Upper lobe of left lung (tissue), 4 donors: ENCODE measurements around the gene SZT2.

Source experiments
- EP300 ChIP-seq, 4 donors: sonication (generic); formaldehyde crosslinking; IDR thresholded peaks; one replicate each; pipeline ENCODE4 v1.5.1; 2017; ENCODE audit warnings: antibody characterized with exemption in 4 of 4, control low read depth in 2 of 4
- POLR2A ChIP-seq, 4 donors: fragments of 450-650 bp; IDR thresholded peaks; one replicate each; pipeline ENCODE4 v1.5.1; 2016 to 2017; ENCODE audit warnings: antibody characterized with exemption in 4 of 4, mild to moderate bottlenecking in 2 of 4
- POLR2AphosphoS5 ChIP-seq, 2 donors: sonication (generic); formaldehyde crosslinking; IDR thresholded peaks; one replicate each; pipeline ENCODE4 v1.5.1; 2017; ENCODE audit warnings: antibody characterized with exemption in 2 of 2
- TF ChIP-seq, protein P1 (sequence below), 6 experiments: fragments of 450-650 bp in 4 of 6; fragments of 200-600 bp in 2 of 6; sonication (generic) in 2 of 6; IDR thresholded peaks; one replicate each; pipeline ENCODE4 v1.5.1; 2016 to 2019; ENCODE audit warnings: antibody characterized with exemption in 6 of 6

DNA sequence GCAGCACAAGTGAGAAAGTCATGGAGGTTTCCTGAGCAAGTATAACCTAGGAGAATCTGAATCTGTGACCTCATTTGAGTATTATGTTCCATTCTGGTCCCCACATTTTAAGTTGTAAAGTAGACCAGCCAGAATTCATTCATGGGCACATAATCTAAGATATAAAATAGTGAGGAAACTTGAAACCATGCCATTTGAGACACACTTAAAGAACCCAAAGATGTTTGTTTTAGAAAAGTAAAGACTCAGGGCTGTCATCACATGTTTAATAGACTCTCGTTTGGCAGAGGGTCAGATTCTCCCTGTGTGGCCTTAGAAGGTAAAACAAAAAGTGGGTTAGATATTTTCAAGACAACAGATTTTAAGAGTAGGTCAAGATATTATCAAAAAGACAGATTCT is 6.4 kb downstream of the SZT2 start:
- TF ChIP-seq, protein P1, sequence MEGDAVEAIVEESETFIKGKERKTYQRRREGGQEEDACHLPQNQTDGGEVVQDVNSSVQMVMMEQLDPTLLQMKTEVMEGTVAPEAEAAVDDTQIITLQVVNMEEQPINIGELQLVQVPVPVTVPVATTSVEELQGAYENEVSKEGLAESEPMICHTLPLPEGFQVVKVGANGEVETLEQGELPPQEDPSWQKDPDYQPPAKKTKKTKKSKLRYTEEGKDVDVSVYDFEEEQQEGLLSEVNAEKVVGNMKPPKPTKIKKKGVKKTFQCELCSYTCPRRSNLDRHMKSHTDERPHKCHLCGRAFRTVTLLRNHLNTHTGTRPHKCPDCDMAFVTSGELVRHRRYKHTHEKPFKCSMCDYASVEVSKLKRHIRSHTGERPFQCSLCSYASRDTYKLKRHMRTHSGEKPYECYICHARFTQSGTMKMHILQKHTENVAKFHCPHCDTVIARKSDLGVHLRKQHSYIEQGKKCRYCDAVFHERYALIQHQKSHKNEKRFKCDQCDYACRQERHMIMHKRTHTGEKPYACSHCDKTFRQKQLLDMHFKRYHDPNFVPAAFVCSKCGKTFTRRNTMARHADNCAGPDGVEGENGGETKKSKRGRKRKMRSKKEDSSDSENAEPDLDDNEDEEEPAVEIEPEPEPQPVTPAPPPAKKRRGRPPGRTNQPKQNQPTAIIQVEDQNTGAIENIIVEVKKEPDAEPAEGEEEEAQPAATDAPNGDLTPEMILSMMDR (IDR thresholded peaks at IDR 0.05) = no peak
- TF ChIP-seq POLR2AphosphoS5 (IDR thresholded peaks at IDR 0.05) (no peak), POLR2A (IDR thresholded peaks at IDR 0.05) (no peak), EP300 (IDR thresholded peaks at IDR 0.05) (no peak)
